Hepatocyte (in vitro differentiated cells): ENCODE measurements around the gene KRTAP3-1.

Source experiments
- CTCF ChIP-seq: fragments of 200-600 bp; sonication (generic); IDR thresholded peaks from 2 replicates; pipeline ENCODE4 v1.5.1; 2016; ENCODE audit warnings: antibody characterized with exemption, mild to moderate bottlenecking; ENCODE audit not compliant: poor library complexity
- EZH2 ChIP-seq: fragments of 200-600 bp; sonication (generic); IDR thresholded peaks from 2 replicates; pipeline ENCODE4 v1.6.1; 2016; ENCODE audit warnings: antibody characterized with exemption, mild to moderate bottlenecking, borderline replicate concordance

GRCh38 chr17:41013181-41013580 is 4.3 kb upstream of the KRTAP3-1 start:
- TF ChIP-seq CTCF (no peak), EZH2 (no peak)
